HG03432 (cell line): ENCODE data around the gene PRKCA.
"Not testable (repeated sequence)": the region's sequence is repeated elsewhere in the genome, so short reads cannot be mapped to it uniquely, and the experiment has no call there.

Source experiments
- ATAC-seq: cut with Tn5 transposase; IDR thresholded peaks from one replicate; pipeline ENCODE4 v1.9.1; 2021; ENCODE audit warnings: mild to moderate bottlenecking, moderate library complexity; ENCODE audit not compliant: unreplicated experiment

Gene PRKCA

GRCh38 chr17:66584927-66585326 is 282.5 kb downstream of the PRKCA start:
- ATAC-seq = no peak

GRCh38 chr17:66585472-66585871 is 283.1 kb downstream of the PRKCA start:
- no peak for ATAC-seq

DNA sequence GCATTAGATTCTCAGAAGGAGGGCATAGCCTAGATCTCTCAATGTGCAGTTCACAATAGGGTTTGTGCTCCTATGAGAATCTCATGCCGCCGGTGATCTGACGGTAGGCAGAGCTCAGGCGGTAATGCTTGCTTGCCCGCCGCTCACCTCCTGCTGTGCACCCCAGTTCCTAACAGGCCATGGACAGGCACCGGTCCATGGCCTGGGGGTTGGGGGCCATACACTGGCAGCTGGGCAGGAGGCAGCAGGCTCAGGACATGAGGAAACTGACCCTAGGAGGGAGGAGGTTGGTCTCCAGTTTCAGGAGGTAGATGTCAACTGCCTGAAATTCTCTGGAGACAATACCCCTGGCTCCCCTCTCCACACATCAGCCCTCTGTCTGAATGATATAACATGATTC is 287.5 kb downstream of the PRKCA start:
- no peak for ATAC-seq

- no peak for ATAC-seq
Measured at GRCh38 chr17:66593116-66593515, 290.7 kb downstream of the PRKCA start.

DNA sequence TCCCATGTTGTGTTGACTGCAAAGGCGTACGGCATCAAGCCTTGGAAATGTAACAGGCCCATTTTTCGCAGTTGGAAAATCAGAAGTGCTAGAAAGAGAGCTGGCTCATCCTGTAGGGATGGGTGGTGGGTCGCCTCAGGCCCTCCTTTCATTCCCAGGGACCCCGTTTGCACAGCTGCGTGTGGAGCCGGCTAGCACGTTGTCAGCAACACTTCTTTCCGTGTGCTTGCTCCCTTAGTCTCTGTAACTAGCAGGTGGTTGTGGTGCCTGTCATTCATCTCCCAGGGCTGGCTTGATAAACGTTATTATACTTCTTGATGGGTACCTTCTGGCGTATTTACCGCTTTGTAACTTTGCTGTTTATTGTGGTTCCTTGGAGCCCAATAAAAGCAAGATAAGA is 293.5 kb downstream of the PRKCA start:
- no peak for ATAC-seq

- no peak for ATAC-seq
Measured at GRCh38 chr17:66602659-66603384, 300.4 kb downstream of the PRKCA start.

GRCh38 chr17:66604376-66604775 is 302.0 kb downstream of the PRKCA start:
- no peak for ATAC-seq

GRCh38 chr17:66605541-66605940 is 303.1 kb downstream of the PRKCA start:
- no peak for ATAC-seq

DNA sequence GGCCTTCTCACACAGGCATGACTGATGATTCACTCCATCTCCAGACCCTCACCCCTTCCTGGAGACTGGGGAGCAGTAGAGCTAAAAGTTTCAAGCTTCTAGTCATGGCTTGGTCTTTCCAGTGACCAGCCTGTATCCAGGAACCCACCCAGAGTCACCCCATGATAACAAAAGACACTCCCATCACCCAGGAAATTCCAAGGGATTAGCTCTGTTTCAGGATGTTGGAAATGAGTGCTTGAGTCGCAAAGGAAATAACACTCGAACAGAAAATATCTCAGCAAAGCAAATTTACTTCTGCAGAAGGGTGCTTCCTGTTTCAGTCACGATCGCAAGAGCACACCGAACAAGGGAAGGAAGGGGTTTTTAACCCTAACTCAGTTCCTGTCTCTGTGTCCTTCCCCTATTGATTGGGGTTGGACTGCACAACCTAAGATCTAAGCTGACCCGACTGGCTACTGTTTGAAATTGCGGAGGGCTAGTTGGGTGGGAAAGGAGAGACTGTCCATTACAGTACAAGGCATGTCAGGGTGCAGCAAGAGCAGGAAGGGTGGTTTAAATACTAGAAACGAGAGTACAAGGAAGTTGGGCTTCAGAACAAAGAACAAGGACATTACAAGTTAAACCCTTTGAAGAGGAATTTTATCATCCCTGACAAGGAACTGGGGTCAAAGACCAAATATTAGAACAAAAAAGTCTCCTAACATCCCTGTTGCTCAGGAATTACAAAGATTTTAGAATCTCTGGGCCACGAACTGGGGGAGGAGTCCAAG is 308.1 kb downstream of the PRKCA start:
- no peak for ATAC-seq

DNA sequence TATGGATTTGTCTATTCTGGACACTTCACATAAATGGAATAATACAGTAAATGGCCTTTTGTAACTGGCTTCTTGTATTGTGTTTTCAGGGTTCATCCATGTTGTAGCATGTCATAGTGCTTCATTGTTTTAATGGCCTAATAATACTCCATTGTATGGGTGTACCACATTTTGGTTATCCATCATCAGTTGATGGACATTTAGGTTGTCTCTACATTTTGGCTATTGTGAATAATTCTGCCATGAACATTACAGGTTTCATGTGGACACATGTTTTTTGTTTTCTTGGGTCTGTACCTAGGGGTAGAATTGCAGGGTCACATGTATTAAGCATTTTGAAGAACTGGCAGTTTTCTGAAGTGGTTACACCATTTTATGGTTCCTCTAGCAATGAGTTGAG is 309.0 kb downstream of the PRKCA start:
- ATAC-seq = no peak

- ATAC-seq = no peak
Measured at GRCh38 chr17:66612993-66613392, 310.6 kb downstream of the PRKCA start.

DNA sequence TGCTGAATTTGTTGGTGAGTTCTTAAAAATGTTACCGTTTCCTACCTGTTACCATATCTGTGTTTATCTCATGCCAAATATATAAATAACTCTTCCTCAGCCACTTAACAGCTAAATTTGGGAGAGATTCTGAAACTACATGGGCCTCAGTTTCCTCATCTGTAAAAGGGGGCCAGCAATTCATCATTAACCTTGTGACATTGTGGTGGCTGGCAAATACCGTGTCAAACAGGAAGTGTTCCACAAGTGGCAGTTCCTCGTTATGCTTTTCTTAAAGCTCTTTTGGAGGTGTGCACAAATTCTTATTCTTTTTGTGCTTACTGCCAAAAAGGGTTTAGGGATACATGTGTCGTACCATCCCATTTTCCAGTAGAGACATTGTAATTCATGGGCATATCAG is 312.1 kb downstream of the PRKCA start:
- ATAC-seq = no peak

DNA sequence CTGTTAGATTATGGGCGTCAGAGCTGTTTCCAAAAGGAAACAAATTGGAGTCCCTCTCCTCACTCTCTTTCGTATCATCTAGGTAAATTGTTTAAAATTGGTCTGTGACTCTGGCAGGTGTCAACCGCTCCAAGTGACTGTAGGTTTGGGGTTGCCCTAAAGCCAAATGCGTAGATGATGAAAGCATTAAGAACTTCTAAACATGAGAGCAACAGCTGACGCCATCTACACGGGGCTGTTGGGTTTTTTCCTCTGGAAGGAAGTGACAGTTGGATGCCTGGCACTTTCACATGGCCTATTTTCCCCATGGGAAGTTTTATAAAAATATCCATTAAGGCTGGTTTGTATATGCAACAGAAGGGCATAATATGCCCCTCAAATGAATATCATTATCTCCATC is 316.8 kb downstream of the PRKCA start:
- ATAC-seq = no peak

DNA sequence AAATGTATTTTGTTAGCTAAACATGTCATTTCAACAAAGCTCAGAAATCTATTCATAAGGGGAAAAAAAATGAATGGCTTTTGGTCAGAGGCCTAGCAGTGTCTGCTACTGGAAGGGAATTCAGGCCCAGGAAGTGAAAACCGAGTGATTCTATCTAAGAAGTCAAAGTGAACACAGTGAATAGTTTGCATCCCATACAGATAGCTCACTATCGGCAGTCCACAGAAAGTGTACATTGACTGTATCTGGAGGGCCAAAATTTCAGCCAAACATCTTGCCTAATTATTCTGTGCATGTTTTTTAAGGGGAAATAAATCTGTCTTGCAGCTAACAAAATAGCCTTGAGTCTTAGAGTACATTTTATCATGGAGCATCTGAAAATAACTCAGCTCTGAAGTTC is 318.1 kb downstream of the PRKCA start:
- no peak for ATAC-seq

GRCh38 chr17:66624630-66625029 is 322.2 kb downstream of the PRKCA start:
- ATAC-seq = not testable (repeated sequence)

DNA sequence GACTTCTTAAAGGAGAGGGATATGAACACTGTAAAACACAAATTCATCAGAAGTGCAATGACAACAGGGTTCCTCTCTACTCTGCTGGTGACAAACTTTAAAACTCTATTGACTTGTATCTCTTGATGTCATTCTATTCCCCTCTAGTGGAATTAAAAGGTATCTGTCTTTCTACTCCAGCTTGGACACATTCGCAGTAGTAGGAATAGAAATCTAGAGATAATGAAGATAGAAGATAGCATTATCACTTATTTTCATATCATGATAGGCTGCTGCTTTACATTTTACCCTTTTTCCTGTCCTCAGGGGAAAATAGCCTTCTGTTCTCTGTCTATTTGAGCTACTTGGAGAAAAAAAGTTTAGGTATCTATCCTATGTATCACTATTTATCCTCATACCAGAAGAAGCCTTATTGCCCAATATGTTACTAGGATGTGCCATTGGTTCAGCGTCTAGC is 322.9 kb downstream of the PRKCA start:
- ATAC-seq = no peak

- no peak for ATAC-seq
Measured at GRCh38 chr17:66627985-66628384, 325.6 kb downstream of the PRKCA start.

DNA sequence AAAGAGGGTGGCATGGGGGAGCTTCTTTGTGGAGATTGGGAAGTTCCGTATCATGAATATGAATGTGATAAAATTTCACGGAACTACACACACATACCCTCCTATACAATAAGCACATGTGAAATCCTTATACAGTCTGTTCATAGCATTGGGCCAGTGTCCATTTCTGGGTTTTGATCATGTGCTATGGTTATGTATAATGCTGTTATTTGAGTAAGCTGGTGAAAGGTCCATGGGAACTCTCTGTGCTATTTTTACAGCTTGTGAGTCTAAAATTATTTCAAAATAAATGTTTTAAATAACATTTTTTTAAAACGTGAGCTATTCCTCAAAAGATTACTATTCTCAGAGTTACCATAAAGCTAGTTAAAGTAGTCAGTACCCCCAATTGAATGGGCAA is 327.3 kb downstream of the PRKCA start:
- no peak for ATAC-seq

DNA sequence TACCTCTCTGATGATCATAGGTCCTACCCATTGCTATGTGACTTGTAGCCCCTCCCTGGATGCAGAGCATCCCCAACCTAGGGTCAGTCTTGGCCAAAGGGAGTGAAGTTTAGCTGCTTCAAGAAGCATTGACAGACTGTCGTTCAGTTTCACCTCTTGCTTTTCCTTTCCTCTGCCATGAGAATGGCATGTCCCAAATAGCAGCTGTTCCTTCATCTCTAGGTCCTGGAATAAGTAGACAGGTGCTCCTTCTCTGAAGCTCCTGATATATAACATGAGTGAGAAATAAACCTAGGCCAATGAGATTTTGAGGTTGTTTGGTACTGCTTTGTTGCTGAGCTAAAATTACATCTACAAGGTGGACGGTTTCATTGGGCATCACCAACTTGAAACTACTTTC is 328.0 kb downstream of the PRKCA start:
- ATAC-seq = no peak

- no peak for ATAC-seq
Measured at GRCh38 chr17:66630828-66631472, 328.5 kb downstream of the PRKCA start.

GRCh38 chr17:66632731-66633130 is 330.3 kb downstream of the PRKCA start:
- no peak for ATAC-seq
